Ovary (tissue), 9 donors: Measurements from ENCODE around the gene KCNA5. TPM values are rescaled to one million over a fixed set of nuclear protein-coding genes. Genes with fewer than 3 reads are reported as not detected.

Experiments
- DNase-seq, 5 donors: peaks; one replicate each; pipeline ENCODE4 v3.0.0-alpha.2; 2019 to 2020
- H3K27ac ChIP-seq, 2 donors: fragments of 200-600 bp; one replicate each; pipeline versions ENCODE4 v1.5.1 to v1.8.0; 2019 to 2022
- H3K27me3 ChIP-seq: fragments of 200-600 bp; one replicate; pipeline ENCODE4 v1.8.0; 2022
- H3K36me3 ChIP-seq: fragments of 200-600 bp; sonication (generic); one replicate; pipeline ENCODE4 v1.5.1; 2019
- H3K4me1 ChIP-seq: one replicate; pipeline ENCODE4 v1.8.1; 2013; ENCODE audit warnings: mild to moderate bottlenecking, moderate library complexity; ENCODE audit not compliant: insufficient read depth
- H3K4me3 ChIP-seq: fragments of 200-600 bp; sonication (generic); one replicate; pipeline ENCODE4 v1.5.1; 2017
- H3K9me3 ChIP-seq, 2 donors: fragments of 200-600 bp in 1 of 2; sonication (generic) in 1 of 2; one replicate each; pipeline versions ENCODE4 v1.5.1 to v1.8.1; 2013 to 2019; ENCODE audit warnings: mild to moderate bottlenecking in 1 of 2, moderate library complexity in 1 of 2
- EP300 ChIP-seq: sonication (generic); formaldehyde crosslinking; IDR thresholded peaks from one replicate; pipeline ENCODE4 v1.6.1; 2017; ENCODE audit warnings: antibody characterized with exemption
- POLR2A ChIP-seq: fragments of 450-650 bp; IDR thresholded peaks from one replicate; pipeline ENCODE4 v1.6.1; 2017; ENCODE audit warnings: antibody characterized with exemption, mild to moderate bottlenecking, moderate library complexity
- WGBS, 3 donors: extraction: QIAGEN DNeasy Blood & Tissue Kit in 1 of 3; methylation state at CpG; one replicate each; pipeline versions ENCODE4 v1.1.5 to v1.1.7; 2013 to 2017; 5-methylcytosine and 5-hydroxymethylcytosine counted together
- intact Hi-C, 4 donors: fragments of 100-400 bp; cut with DNase I; formaldehyde crosslinking; loops; one replicate each; pipeline versions ENCODE4 v1.11.0 to v1.15.1; 2022 to 2023
- polyA plus RNA-seq, 2 donors: library from polyadenylated mRNA; stranded (reverse); fragments of 200-250 nt in 1 of 2; fragments of 350-450 nt in 1 of 2; fragmentation: Illumina TruSeq in 1 of 2; extraction: RNeasy Lipid Tissue Mini Kit (QIAGEN cat#74804) in 1 of 2; gene quantifications; one replicate each; pipeline ENCODE4 v1.2.3, GENCODE V29; 2013 to 2014
- total RNA-seq, 7 donors: library from RNA; depleted of rRNA in 2 of 7; stranded (reverse); fragments of >200 nt in 2 of 7; fragmentation: NEBNext Ultra II Directional in 3 of 7; extraction: Animal tissue kit (Norgen Biotek cat#: 25700) in 3 of 7; gene quantifications; one replicate each; pipeline versions ENCODE4 v1.1.0 to v1.2.4, GENCODE V29; 2016 to 2023
- TF ChIP-seq, protein P1 (sequence below), 3 donors: fragments of 450-650 bp in 2 of 3; fragments of 200-600 bp in 1 of 3; IDR thresholded peaks; one replicate each; pipeline versions ENCODE4 v1.5.1 to v1.8.0; 2016 to 2022; ENCODE audit warnings: antibody characterized with exemption in 3 of 3, mild to moderate bottlenecking in 1 of 3
- donor health status: DM: no; HTN: no; CAD: no; lungs with moderate emphysema.
- donor health status: DM: no; HTN: no; CAD: no.
- donor health status: Bipolar disorder and iron deficiency.
- donor health status: DM: yes; HTN: yes; CAD: no.
- donor health status: DM: no; HTN: no; CAD: no.
- donor health status: DM: yes; HTN: yes; CAD: no.

The KCNA5 gene
- total and polyA plus RNA-seq, 9 donors, result 0.34 to 3.5 (median 0.74) TPM

DNA sequence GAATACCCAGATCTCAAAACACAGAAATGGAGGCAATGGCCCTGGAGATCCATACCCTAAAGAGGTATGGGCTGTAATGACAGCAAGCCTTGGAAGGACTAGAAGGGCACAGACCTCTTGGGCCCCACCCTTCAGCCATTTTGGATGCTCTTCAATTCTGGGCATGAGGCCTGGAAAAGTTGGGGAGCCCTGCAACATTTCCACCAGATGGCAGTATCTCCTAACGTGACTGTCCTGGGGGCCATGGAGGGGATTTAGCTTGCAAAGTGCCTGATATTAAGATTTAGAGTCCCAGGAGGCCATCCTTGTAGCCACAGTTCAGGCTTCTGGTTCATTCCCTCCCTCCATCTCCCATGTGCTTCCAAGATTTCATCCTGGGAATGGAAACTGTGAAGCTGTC is 30.2 kb downstream of the KCNA5 start:
- Histone ChIP-seq H3K4me3 (no peak overlapping the region), H3K4me1 (no peaks in the 10 kb centered on the region), H3K27ac (no peak overlapping the region), H3K36me3 (no peaks in the 10 kb centered on the region), H3K9me3 (no peaks in the 10 kb centered on the region), H3K27me3 (no peaks in the 10 kb centered on the region)
- intact Hi-C loops, result loop anchor here in 1 of 4 donors (10.0 kb wide), 1 partner anchor 219 kb away; no protein-coding TSS in a partner anchor
- no peak for DNase-seq
- WGBS, 3 donors, result 9 to 38% (median 31%) methylated on average over 1 of the region's 1 CpG
- TF ChIP-seq, protein P1, sequence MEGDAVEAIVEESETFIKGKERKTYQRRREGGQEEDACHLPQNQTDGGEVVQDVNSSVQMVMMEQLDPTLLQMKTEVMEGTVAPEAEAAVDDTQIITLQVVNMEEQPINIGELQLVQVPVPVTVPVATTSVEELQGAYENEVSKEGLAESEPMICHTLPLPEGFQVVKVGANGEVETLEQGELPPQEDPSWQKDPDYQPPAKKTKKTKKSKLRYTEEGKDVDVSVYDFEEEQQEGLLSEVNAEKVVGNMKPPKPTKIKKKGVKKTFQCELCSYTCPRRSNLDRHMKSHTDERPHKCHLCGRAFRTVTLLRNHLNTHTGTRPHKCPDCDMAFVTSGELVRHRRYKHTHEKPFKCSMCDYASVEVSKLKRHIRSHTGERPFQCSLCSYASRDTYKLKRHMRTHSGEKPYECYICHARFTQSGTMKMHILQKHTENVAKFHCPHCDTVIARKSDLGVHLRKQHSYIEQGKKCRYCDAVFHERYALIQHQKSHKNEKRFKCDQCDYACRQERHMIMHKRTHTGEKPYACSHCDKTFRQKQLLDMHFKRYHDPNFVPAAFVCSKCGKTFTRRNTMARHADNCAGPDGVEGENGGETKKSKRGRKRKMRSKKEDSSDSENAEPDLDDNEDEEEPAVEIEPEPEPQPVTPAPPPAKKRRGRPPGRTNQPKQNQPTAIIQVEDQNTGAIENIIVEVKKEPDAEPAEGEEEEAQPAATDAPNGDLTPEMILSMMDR (IDR thresholded peaks at IDR 0.05), result no peak
- TF ChIP-seq EP300 (no peak), POLR2A (no peak)

DNA sequence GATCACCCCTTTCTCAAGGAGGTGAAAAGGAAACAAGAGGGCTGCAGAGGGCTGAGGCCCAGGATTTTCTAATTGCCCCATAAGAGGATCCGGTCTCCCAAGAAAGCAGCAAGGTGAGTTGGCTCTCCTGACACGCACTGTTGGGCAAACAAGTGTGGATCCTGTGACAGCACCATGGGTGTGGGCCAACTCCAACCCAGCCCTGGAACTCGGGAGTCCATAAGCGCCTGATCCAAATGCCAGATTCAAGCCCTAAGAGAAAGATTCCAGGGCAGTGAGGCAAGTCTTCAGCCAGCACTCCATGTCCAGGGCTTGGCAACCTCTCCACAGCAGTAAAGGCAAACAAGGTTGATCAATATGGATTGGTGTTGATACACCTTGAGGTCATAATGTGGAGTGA is 33.1 kb downstream of the KCNA5 start:
- TF ChIP-seq POLR2A (no peak), EP300 (no peak)
- TF ChIP-seq, protein P1 (IDR thresholded peaks at IDR 0.05), result no peak
- Histone ChIP-seq H3K36me3 (no peaks in the 10 kb centered on the region), H3K27ac (no peak overlapping the region), H3K4me3 (no peak overlapping the region), H3K4me1 (no peaks in the 10 kb centered on the region), H3K9me3 (no peaks in the 10 kb centered on the region), H3K27me3 (no peaks in the 10 kb centered on the region)
- 81 to 91% (median 81%) methylated on average over 4 of the region's 4 CpGs for WGBS, 3 donors
- no peak for DNase-seq
- intact Hi-C loops, result loop anchor here in 1 of 4 donors (10.0 kb wide), 1 partner anchor 222 kb away; no protein-coding TSS in a partner anchor

DNA sequence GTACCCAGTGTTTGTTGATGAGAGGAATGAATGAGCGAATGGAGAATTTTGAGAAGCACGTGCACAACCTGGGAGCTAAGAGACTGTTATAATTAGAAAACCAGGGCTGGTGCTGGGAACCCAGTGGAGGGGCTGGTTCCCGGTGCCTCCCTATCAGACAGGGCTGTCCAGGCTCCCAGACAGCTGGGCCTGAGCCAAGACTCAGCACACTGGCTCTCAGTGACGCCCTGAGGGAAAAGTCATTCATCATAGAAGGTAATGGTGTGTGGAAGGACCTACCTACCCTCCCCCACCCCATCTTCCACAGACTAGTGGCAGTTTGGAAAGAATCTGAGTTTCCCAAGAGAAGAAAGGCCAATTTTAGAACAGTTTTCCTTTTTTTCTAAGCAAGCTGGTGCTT is 34.7 kb downstream of the KCNA5 start:
- Histone ChIP-seq H3K27ac (no peak overlapping the region), H3K27me3 (no peaks in the 10 kb centered on the region)

DNA sequence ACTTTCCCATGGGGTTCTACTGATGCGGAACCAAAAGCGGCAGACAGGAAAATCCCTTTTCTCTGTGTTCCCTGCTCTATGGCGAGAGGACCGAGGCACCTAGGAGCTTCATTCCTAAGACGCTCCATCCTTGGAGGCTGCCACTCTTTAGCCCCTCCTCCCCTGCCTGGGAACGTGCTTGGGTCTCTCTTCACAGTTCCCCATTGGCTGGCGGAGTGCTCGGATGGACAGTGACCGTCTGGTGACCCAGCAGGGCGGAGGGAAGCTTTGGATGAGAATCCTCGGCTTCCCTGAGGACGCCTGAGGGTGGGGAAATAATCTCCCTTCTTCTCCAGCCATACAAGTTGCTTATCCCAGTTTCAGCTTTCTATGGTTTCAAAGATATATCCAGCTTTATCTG is 37.3 kb downstream of the KCNA5 start:
- no peak for DNase-seq
- WGBS, 3 donors, result 71 to 82% (median 80%) methylated on average over 12 of the region's 12 CpGs
- Histone ChIP-seq H3K36me3 (no peaks in the 10 kb centered on the region), H3K27me3 (no peaks in the 10 kb centered on the region), H3K4me3 (no peak overlapping the region), H3K27ac (no peak overlapping the region), H3K4me1 (no peaks in the 10 kb centered on the region), H3K9me3 (no peaks in the 10 kb centered on the region)
- TF ChIP-seq, protein P1 (IDR thresholded peaks at IDR 0.05), result no peak
- no peak for TF ChIP-seq EP300
- no peak for TF ChIP-seq POLR2A
- intact Hi-C loops, result no loop called here

More for the DNA sequence above, 34.7 kb downstream of the KCNA5 start:
- intact Hi-C loops, result loop anchor here in 1 of 4 donors (10.0 kb wide), 1 partner anchor 224 kb away; no protein-coding TSS in a partner anchor
- DNase-seq, result no peak
- Histone ChIP-seq H3K4me1 (no peaks in the 10 kb centered on the region), H3K36me3 (no peaks in the 10 kb centered on the region), H3K4me3 (no peak overlapping the region), H3K9me3 (no peaks in the 10 kb centered on the region)
- TF ChIP-seq POLR2A, result no peak
- no peak for TF ChIP-seq EP300
- TF ChIP-seq, protein P1 (IDR thresholded peaks at IDR 0.05), result no peak
- 39 to 49% (median 46%) methylated on average over 4 of the region's 4 CpGs for WGBS, 3 donors
